ENCODE data around the gene SORCS2.

DNA sequence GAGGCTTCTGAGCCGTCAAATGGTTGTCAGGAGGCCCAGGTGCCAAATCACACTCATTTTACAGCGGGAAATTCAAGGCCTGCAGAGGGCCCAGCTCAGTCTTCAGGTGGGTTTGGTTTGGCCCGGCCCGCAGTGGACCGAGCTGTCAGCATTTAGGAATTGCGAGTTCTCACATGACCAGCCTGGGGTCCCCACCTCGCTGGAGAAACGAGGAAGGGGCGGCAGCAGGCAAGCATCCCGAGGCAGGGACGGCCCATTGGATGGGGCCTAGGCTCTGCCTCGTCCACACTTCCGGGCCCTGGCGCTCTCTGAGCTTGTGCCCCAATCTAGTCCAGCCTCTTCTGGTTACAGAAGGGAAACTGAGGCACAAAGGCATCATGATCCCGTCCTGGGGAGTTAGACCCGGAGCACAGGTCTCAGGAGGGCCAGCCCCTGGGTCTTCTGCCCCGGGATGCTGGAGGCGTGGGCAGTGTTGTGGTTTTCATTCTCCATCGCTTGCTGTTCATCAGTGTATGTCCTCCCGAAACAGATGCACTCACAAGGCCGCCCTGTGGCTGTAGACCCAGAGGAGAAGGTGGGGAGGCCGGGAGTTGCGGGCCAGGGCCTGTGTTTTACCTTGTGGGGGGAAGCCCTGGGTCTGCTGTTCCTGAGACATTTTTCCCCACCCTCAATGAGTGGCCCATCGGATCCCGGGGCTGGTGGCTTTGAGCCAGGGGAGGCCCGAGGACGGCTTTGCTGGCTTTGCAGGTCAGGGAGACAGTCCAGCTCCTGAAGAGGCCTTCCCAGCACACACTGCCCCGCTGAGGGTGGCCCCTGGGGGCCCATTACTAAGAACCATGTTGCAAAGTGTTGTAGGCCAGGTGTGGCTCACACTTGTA is 233.5 kb downstream of the SORCS2 start:
- TF ChIP-seq, protein P1, sequence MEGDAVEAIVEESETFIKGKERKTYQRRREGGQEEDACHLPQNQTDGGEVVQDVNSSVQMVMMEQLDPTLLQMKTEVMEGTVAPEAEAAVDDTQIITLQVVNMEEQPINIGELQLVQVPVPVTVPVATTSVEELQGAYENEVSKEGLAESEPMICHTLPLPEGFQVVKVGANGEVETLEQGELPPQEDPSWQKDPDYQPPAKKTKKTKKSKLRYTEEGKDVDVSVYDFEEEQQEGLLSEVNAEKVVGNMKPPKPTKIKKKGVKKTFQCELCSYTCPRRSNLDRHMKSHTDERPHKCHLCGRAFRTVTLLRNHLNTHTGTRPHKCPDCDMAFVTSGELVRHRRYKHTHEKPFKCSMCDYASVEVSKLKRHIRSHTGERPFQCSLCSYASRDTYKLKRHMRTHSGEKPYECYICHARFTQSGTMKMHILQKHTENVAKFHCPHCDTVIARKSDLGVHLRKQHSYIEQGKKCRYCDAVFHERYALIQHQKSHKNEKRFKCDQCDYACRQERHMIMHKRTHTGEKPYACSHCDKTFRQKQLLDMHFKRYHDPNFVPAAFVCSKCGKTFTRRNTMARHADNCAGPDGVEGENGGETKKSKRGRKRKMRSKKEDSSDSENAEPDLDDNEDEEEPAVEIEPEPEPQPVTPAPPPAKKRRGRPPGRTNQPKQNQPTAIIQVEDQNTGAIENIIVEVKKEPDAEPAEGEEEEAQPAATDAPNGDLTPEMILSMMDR (conservative IDR thresholded peaks at IDR 0.05; ENCODE audit: low read depth, low read length), result no peak
- TF ChIP-seq CHD1 (IDR thresholded peaks at IDR 0.05; ENCODE audit: low read depth, low read length), result no peak
